H9 (cell line): ENCODE measurements around the gene ZNF684. TPM values are rescaled to one million over a fixed set of nuclear protein-coding genes. Genes with fewer than 3 reads are reported as not detected.

Experiments used
- DNase-seq: peaks from one replicate; pipeline ENCODE4 v3.0.0-alpha.2; 2017
- H2AFZ ChIP-seq: one replicate; pipeline ENCODE4 v1.6.1; 2013; ENCODE audit warnings: mild to moderate bottlenecking, low read length, control low read depth, moderate library complexity
- H2AK5ac ChIP-seq: 2 replicates; pipeline ENCODE4 v1.6.1; 2013; ENCODE audit warnings: low read length, control low read depth, mixed read lengths; ENCODE audit not compliant: insufficient read length
- H2BK120ac ChIP-seq: one replicate; pipeline ENCODE4 v1.6.1; 2013; ENCODE audit warnings: low read depth, mild to moderate bottlenecking, low read length, control low read depth, inconsistent platforms; ENCODE audit not compliant: poor library complexity, severe bottlenecking
- H2BK12ac ChIP-seq: 2 replicates; pipeline ENCODE4 v1.6.1; 2013; ENCODE audit warnings: low read length, control low read depth, mixed read lengths, low read depth; ENCODE audit not compliant: insufficient read length
- H2BK15ac ChIP-seq: 2 replicates; pipeline ENCODE4 v1.6.1; 2013; ENCODE audit warnings: low read depth, low read length, control low read depth
- H2BK20ac ChIP-seq: one replicate; pipeline ENCODE4 v1.6.1; 2013; ENCODE audit warnings: low read depth, mild to moderate bottlenecking, low read length, control low read depth, inconsistent platforms; ENCODE audit not compliant: poor library complexity, severe bottlenecking
- H2BK5ac ChIP-seq: 2 replicates; pipeline ENCODE4 v1.6.1; 2013; ENCODE audit warnings: low read length, control low read depth, mixed read lengths; ENCODE audit not compliant: insufficient read length
- H3K14ac ChIP-seq: 2 replicates; pipeline ENCODE4 v1.6.1; 2013; ENCODE audit warnings: low read length, control low read depth; ENCODE audit not compliant: insufficient read depth
- H3K18ac ChIP-seq: 2 replicates; pipeline ENCODE4 v1.6.1; 2013; ENCODE audit warnings: low read depth, mild to moderate bottlenecking, mixed read lengths, low read length, control low read depth; ENCODE audit not compliant: insufficient read length
- H3K23ac ChIP-seq: 2 replicates; pipeline ENCODE4 v1.6.1; 2013; ENCODE audit warnings: low read length, control low read depth, mixed read lengths, low read depth; ENCODE audit not compliant: insufficient read length
- H3K23me2 ChIP-seq: 2 replicates; pipeline ENCODE4 v1.6.1; 2013; ENCODE audit warnings: low read depth, mild to moderate bottlenecking, mixed read lengths, low read length, control low read depth; ENCODE audit not compliant: insufficient read length, poor library complexity, severe bottlenecking
- H3K27ac ChIP-seq: 2 replicates; pipeline ENCODE4 v1.5.1; 2013; ENCODE audit warnings: low read length, control low read depth, mixed read lengths, low read depth; ENCODE audit not compliant: insufficient read length
- H3K27me3 ChIP-seq: 2 replicates; pipeline ENCODE4 v1.6.1; 2013; ENCODE audit warnings: low read length, control low read depth, inconsistent platforms; ENCODE audit not compliant: insufficient read depth
- H3K4ac ChIP-seq: 2 replicates; pipeline ENCODE4 v1.6.1; 2013; ENCODE audit warnings: low read depth, mild to moderate bottlenecking, control low read depth, inconsistent platforms, low read length, moderate library complexity
- H3K4me1 ChIP-seq: 2 replicates; pipeline ENCODE4 v1.6.1; 2013; ENCODE audit warnings: low read length, control low read depth, inconsistent platforms; ENCODE audit not compliant: insufficient read depth
- H3K4me2 ChIP-seq: 2 replicates; pipeline ENCODE4 v1.6.1; 2013; ENCODE audit warnings: low read length, control low read depth, mixed read lengths; ENCODE audit not compliant: insufficient read length, insufficient read depth
- H3K56ac ChIP-seq: 2 replicates; pipeline ENCODE4 v1.6.1; 2013; ENCODE audit warnings: low read depth, mild to moderate bottlenecking, mixed read lengths, low read length, control low read depth; ENCODE audit not compliant: insufficient read length
- H3K79me1 ChIP-seq: 2 replicates; pipeline ENCODE4 v1.6.1; 2013; ENCODE audit warnings: low read depth, mild to moderate bottlenecking, moderate library complexity, low read length, control low read depth, inconsistent platforms; ENCODE audit not compliant: insufficient read depth, poor library complexity, severe bottlenecking
- H3K79me2 ChIP-seq: 2 replicates; pipeline ENCODE4 v1.6.1; 2013; ENCODE audit warnings: low read length, control low read depth, inconsistent platforms; ENCODE audit not compliant: insufficient read depth
- H3K9ac ChIP-seq: 2 replicates; pipeline ENCODE4 v1.6.1; 2013; ENCODE audit warnings: low read length, control low read depth, mixed read lengths; ENCODE audit not compliant: insufficient read length; ENCODE audit errors: extremely low read depth
- H3K9me3 ChIP-seq: one replicate; pipeline ENCODE4 v1.6.1; 2013; ENCODE audit warnings: low read depth, low read length, inconsistent platforms; ENCODE audit not compliant: control insufficient read depth
- H3T11ph ChIP-seq: one replicate; pipeline ENCODE4 v1.6.1; 2013; ENCODE audit warnings: mild to moderate bottlenecking, low read length, control low read depth, inconsistent platforms
- H4K20me1 ChIP-seq: one replicate; pipeline ENCODE4 v1.6.1; 2013; ENCODE audit not compliant: control insufficient read depth, insufficient read length, insufficient read depth
- H4K5ac ChIP-seq: 2 replicates; pipeline ENCODE4 v1.6.1; 2013; ENCODE audit warnings: low read depth, mild to moderate bottlenecking, mixed read lengths, low read length, control low read depth; ENCODE audit not compliant: insufficient read length
- H4K8ac ChIP-seq: replicated peaks from 2 replicates; pipeline ENCODE4 v1.6.1; 2013; ENCODE audit warnings: low read length, control low read depth, mixed read lengths, low read depth; ENCODE audit not compliant: insufficient read length
- H4K91ac ChIP-seq: 2 replicates; pipeline ENCODE4 v1.6.1; 2013; ENCODE audit warnings: low read depth, mild to moderate bottlenecking, moderate library complexity, mixed read lengths, low read length, control low read depth; ENCODE audit not compliant: insufficient read length
- H3K27ac Mint-ChIP-seq, 3 experiments: 2 replicates in 2 of 3; 3 replicates in 1 of 3; pipeline ENCODE4 v1.8.0; 2020 to 2021; ENCODE audit warnings: mixed read lengths in 3 of 3, mild to moderate bottlenecking in 1 of 3, moderate library complexity in 1 of 3
- H3K27me3 Mint-ChIP-seq: 2 replicates; pipeline ENCODE4 v1.8.0; 2021; ENCODE audit warnings: low read depth, mild to moderate bottlenecking, moderate library complexity, mixed read lengths
- H3K36me3 Mint-ChIP-seq, 3 experiments: 2 replicates in 2 of 3; 3 replicates in 1 of 3; pipeline ENCODE4 v1.8.0; 2020 to 2021; ENCODE audit warnings: low read depth in 3 of 3, mixed read lengths in 3 of 3; ENCODE audit not compliant: insufficient read depth in 1 of 3
- H3K4me1 Mint-ChIP-seq, 2 experiments: 2 replicates each; pipeline ENCODE4 v1.8.0; 2020; ENCODE audit warnings: mixed read lengths in 2 of 2
- H3K4me3 Mint-ChIP-seq, 2 experiments: 2 replicates in 1 of 2; 3 replicates in 1 of 2; pipeline ENCODE4 v1.8.0; 2020 to 2021; ENCODE audit warnings: mild to moderate bottlenecking in 2 of 2, mixed read lengths in 2 of 2, moderate library complexity in 1 of 2
- H3K9me3 Mint-ChIP-seq, 2 experiments: 2 replicates in 1 of 2; 3 replicates in 1 of 2; pipeline ENCODE4 v1.8.0; 2020; ENCODE audit warnings: mild to moderate bottlenecking in 2 of 2, mixed read lengths in 2 of 2, moderate library complexity in 1 of 2
- CTCF ChIP-seq: fragments of 200-600 bp; sonication (generic); conservative IDR thresholded peaks from 3 replicates; pipeline ENCODE4 v1.8.0; 2021; ENCODE audit warnings: antibody characterized with exemption, mild to moderate bottlenecking
- WGBS: extraction: QIAGEN DNeasy Blood & Tissue Kit; methylation state at CpG from one replicate; pipeline ENCODE4 v1.1.7; 2013; ENCODE audit warnings: missing lambda C conversion rate, low lambda C conversion rate, mixed read lengths; ENCODE audit not compliant: insufficient read length; ENCODE audit errors: extremely low coverage; 5-methylcytosine and 5-hydroxymethylcytosine counted together
- total RNA-seq: library from RNA; stranded (reverse); gene quantifications from 2 replicates; pipeline ENCODE4 v1.2.1, GENCODE V29; 2021

The ZNF684 gene
- total RNA-seq, 1 experiment from 2014 or later = 6.5 TPM

DNA sequence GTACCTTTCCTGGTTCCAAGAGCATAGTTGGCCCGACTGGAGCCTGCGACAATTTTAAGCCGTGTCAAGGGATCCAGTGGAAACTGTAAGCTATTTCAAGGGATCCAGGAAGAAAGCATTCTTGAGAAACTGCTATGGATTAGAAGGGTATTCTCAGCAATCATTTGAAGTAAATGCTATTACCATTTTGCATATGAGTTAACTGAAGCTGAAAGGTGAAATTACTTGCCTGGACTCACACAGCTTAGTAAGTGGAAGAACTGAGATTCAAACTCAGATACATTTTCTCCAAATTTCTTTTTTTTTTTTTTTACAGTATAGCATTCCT lies 589 bp downstream of the ZNF684 start:
- H3K9ac ChIP-seq = peak overlapping the region; percentile 69
- no CpG with 5 or more reads among the region's 3 CpGs for WGBS
- H2BK120ac ChIP-seq = no peak overlapping the region

More for the DNA sequence above, 589 bp downstream of the ZNF684 start:
- H3K4me2 ChIP-seq = peak overlapping the region; percentile 95
- no peak overlapping the region for H4K91ac ChIP-seq
- H3K27me3 ChIP-seq = no peaks in the 10 kb centered on the region
- no peaks in the 10 kb centered on the region for H3K9me3 ChIP-seq
- H3K23ac ChIP-seq = no peak overlapping the region
- peak overlapping the region in 2 of 3 experiments; percentile 98; a peak in 3 of 7 replicates for H3K27ac Mint-ChIP-seq
- H3K36me3 Mint-ChIP-seq = peaks cover 5 to 12% (median 8%) of the 10 kb centered on the region in 3 experiments; a peak in 4 of 7 replicates
- no peak overlapping the region for H4K8ac ChIP-seq
- no peak for TF ChIP-seq CTCF
- no peak overlapping the region for H2BK5ac ChIP-seq
- no peaks in the 10 kb centered on the region for H3K79me2 ChIP-seq
- H3K27me3 Mint-ChIP-seq = peaks cover 6% of the 10 kb centered on the region
- H3K27ac ChIP-seq = no peak overlapping the region
- H2BK12ac ChIP-seq = no peak overlapping the region
- no peaks in the 10 kb centered on the region; a peak in 2 of 5 replicates for H3K9me3 Mint-ChIP-seq
- no peaks in the 10 kb centered on the region for H3K4me1 ChIP-seq
- no peak overlapping the region for H3K56ac ChIP-seq
- H2AFZ ChIP-seq = no peak overlapping the region
- H3K4me3 Mint-ChIP-seq = peak overlapping the region; percentile 97 to 99
- H3K18ac ChIP-seq = no peak overlapping the region
- no peak overlapping the region for H2BK20ac ChIP-seq
- no peak overlapping the region for H3T11ph ChIP-seq
- DNase-seq = no peak
- peaks cover 12 to 18% of the 10 kb centered on the region in 2 experiments for H3K4me1 Mint-ChIP-seq
- H4K20me1 ChIP-seq = no peaks in the 10 kb centered on the region
- no peak overlapping the region for H4K5ac ChIP-seq
- no peak overlapping the region for H3K4ac ChIP-seq
- no peak overlapping the region for H2AK5ac ChIP-seq
- H3K14ac ChIP-seq = no peak overlapping the region
- H3K79me1 ChIP-seq = no peaks in the 10 kb centered on the region
- H3K23me2 ChIP-seq = peaks cover 10% of the 10 kb centered on the region
- H2BK15ac ChIP-seq = no peak overlapping the region
